ENCODE measurements around the gene TGFBI.

The TGFBI gene

GRCh38 chr5:136033848-136034247, 5.1 kb downstream of the TGFBI start:
- H3K4me3 ChIP-seq (ENCODE audit: low read length) = no peak overlapping the region
- no peak overlapping the region for H3K4me2 ChIP-seq (ENCODE audit: low read length)
- peaks cover 4% of the 10 kb centered on the region; the same call in 1 of the 2 replicates for H3K27me3 ChIP-seq (ENCODE audit: low read depth, low read length)
- H3K9ac ChIP-seq (ENCODE audit: low read length) = no peak overlapping the region
- no peaks in the 10 kb centered on the region for H4K20me1 ChIP-seq (ENCODE audit: insufficient read depth, low read length)
- H3K36me3 ChIP-seq (replicated peaks; ENCODE audit: low read depth, low read length) = no peaks in the 10 kb centered on the region
- H2AFZ ChIP-seq (ENCODE audit: low read depth, low read length) = no peak overlapping the region
- H3K79me2 ChIP-seq (ENCODE audit: low read length) = no peaks in the 10 kb centered on the region
- peaks cover 23% of the 10 kb centered on the region for H3K4me1 ChIP-seq (ENCODE audit: low read length)
- H3K27ac ChIP-seq (ENCODE audit: low read length) = no peak overlapping the region
- no peak for TF ChIP-seq CTCF (IDR thresholded peaks at IDR 0.05; ENCODE audit: low read depth, low read length)
- no peaks in the 10 kb centered on the region for H3K9me3 ChIP-seq (ENCODE audit: insufficient read depth, low read length)

GRCh38 chr5:136034492-136034891, 5.7 kb downstream of the TGFBI start:
- H3K4me2 ChIP-seq (ENCODE audit: low read length) = no peak overlapping the region
- no peak overlapping the region for H3K27ac ChIP-seq (ENCODE audit: low read length)
- no peak for TF ChIP-seq CTCF (IDR thresholded peaks at IDR 0.05; ENCODE audit: low read depth, low read length)
- no peaks in the 10 kb centered on the region for H3K36me3 ChIP-seq (replicated peaks; ENCODE audit: low read depth, low read length)
- H3K79me2 ChIP-seq (ENCODE audit: low read length) = no peaks in the 10 kb centered on the region
- H3K9ac ChIP-seq (ENCODE audit: low read length) = no peak overlapping the region
- peaks cover 4% of the 10 kb centered on the region; the same call in 1 of the 2 replicates for H3K27me3 ChIP-seq (ENCODE audit: low read depth, low read length)
- H3K4me3 ChIP-seq (ENCODE audit: low read length) = no peak overlapping the region
- no peaks in the 10 kb centered on the region for H4K20me1 ChIP-seq (ENCODE audit: insufficient read depth, low read length)
- H3K9me3 ChIP-seq (ENCODE audit: insufficient read depth, low read length) = no peaks in the 10 kb centered on the region
- no peak overlapping the region for H2AFZ ChIP-seq (ENCODE audit: low read depth, low read length)
- H3K4me1 ChIP-seq (ENCODE audit: low read length) = peaks cover 23% of the 10 kb centered on the region

GRCh38 chr5:136034984-136035383, 6.2 kb downstream of the TGFBI start:
- no peak overlapping the region for H3K9ac ChIP-seq (ENCODE audit: low read length)
- TF ChIP-seq EZH2phosphoT487 (IDR thresholded peaks at IDR 0.05; ENCODE audit: low read depth) (no peak), CTCF (IDR thresholded peaks at IDR 0.05; ENCODE audit: low read depth, low read length) (no peak)
- no peaks in the 10 kb centered on the region for H4K20me1 ChIP-seq (ENCODE audit: insufficient read depth, low read length)
- H3K4me3 ChIP-seq (ENCODE audit: low read length) = no peak overlapping the region
- no peak overlapping the region for H3K27ac ChIP-seq (ENCODE audit: low read length)
- no peaks in the 10 kb centered on the region for H3K36me3 ChIP-seq (replicated peaks; ENCODE audit: low read depth, low read length)
- no peaks in the 10 kb centered on the region for H3K79me2 ChIP-seq (ENCODE audit: low read length)
- H3K4me2 ChIP-seq (ENCODE audit: low read length) = no peak overlapping the region
- no peaks in the 10 kb centered on the region for H3K9me3 ChIP-seq (ENCODE audit: insufficient read depth, low read length)
- no peak overlapping the region for H2AFZ ChIP-seq (ENCODE audit: low read depth, low read length)
- peaks cover 4% of the 10 kb centered on the region; the same call in 1 of the 2 replicates for H3K27me3 ChIP-seq (ENCODE audit: low read depth, low read length)
- H3K4me1 ChIP-seq (ENCODE audit: low read length) = peaks cover 23% of the 10 kb centered on the region

GRCh38 chr5:136035837-136036236, 7.0 kb downstream of the TGFBI start:
- Histone ChIP-seq H3K36me3 (replicated peaks; ENCODE audit: low read depth, low read length) (no peaks in the 10 kb centered on the region), H2AFZ (ENCODE audit: low read depth, low read length) (no peak overlapping the region), H3K79me2 (ENCODE audit: low read length) (no peaks in the 10 kb centered on the region), H3K27me3 (ENCODE audit: low read depth, low read length) (peaks cover 4% of the 10 kb centered on the region; the same call in 1 of the 2 replicates), H3K9ac (ENCODE audit: low read length) (no peak overlapping the region), H3K9me3 (ENCODE audit: insufficient read depth, low read length) (no peaks in the 10 kb centered on the region), H3K4me1 (ENCODE audit: low read length) (peaks cover 21% of the 10 kb centered on the region), H3K4me3 (ENCODE audit: low read length) (no peak overlapping the region), H3K4me2 (ENCODE audit: low read length) (no peak overlapping the region), H3K27ac (ENCODE audit: low read length) (no peak overlapping the region), H4K20me1 (ENCODE audit: insufficient read depth, low read length) (no peaks in the 10 kb centered on the region)
- TF ChIP-seq CTCF (IDR thresholded peaks at IDR 0.05; ENCODE audit: low read depth, low read length) (no peak), EZH2phosphoT487 (IDR thresholded peaks at IDR 0.05; ENCODE audit: low read depth) (no peak)
